ENCODE data around the gene FUS.
A peak's percentile ranks its signal among the peaks of the same experiment; 100 is the strongest.

Gene FUS

DNA sequence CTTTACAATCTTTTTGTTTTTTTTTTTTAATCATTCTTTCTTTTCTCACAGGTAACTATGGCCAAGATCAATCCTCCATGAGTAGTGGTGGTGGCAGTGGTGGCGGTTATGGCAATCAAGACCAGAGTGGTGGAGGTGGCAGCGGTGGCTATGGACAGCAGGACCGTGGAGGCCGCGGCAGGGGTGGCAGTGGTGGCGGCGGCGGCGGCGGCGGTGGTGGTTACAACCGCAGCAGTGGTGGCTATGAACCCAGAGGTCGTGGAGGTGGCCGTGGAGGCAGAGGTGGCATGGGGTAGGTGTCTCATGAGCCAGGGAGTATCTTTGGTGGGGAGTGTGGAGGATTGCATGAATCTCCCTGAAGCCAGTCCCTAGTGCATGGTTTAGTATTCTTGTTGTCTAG is 4.9 kb downstream of the FUS start:
- no CpG with 5 or more reads among the region's 14 CpGs for WGBS (ENCODE audit: extremely low coverage, insufficient coverage, insufficient read length)
- Histone ChIP-seq H3K4ac (ENCODE audit: low read depth, low read length) (no peak overlapping the region), H3K9ac (ENCODE audit: low read length) (no peak overlapping the region), H3K27ac (ENCODE audit: low read depth, low read length) (no peak overlapping the region), H3K79me2 (ENCODE audit: control insufficient read depth, insufficient read depth, low read length, poor library complexity) (peaks cover 30% of the 10 kb centered on the region), H3K27me3 (ENCODE audit: insufficient read depth, low read length) (no peaks in the 10 kb centered on the region), H3K4me3 (ENCODE audit: low read depth, low read length) (no peak overlapping the region), H3K9me3 (ENCODE audit: insufficient read depth, low read depth, low read length) (no peaks in the 10 kb centered on the region), H3K4me1 (ENCODE audit: control insufficient read depth in 1 of 2, insufficient read depth in 2 of 2, low read length in 2 of 2) (peaks cover 3 to 4% of the 10 kb centered on the region in 2 experiments), H3K23ac (ENCODE audit: low read length) (no peak overlapping the region), H2AFZ (ENCODE audit: insufficient read depth, low read length, poor library complexity) (no peak overlapping the region), H2AK5ac (ENCODE audit: low read length) (no peak overlapping the region), H3K14ac (ENCODE audit: low read length) (no peak overlapping the region), H4K12ac (ENCODE audit: low read depth, low read length) (no peak overlapping the region), H3K4me2 (ENCODE audit: low read length) (no peak overlapping the region), H2BK120ac (ENCODE audit: insufficient read depth, low read length, poor library complexity) (no peak overlapping the region), H3K36me3 (ENCODE audit: control insufficient read depth in 1 of 2, insufficient read depth in 2 of 2, low read length in 2 of 2) (peaks cover 43 to 64% of the 10 kb centered on the region in 2 experiments), H2BK12ac (ENCODE audit: low read length) (no peak overlapping the region), H3K79me1 (ENCODE audit: low read length) (peaks cover 9% of the 10 kb centered on the region), H3K18ac (ENCODE audit: low read length) (no peak overlapping the region), H4K91ac (ENCODE audit: low read depth, low read length) (no peak overlapping the region), H4K8ac (ENCODE audit: low read depth, low read length) (no peak overlapping the region), H2BK5ac (ENCODE audit: low read depth, low read length, poor library complexity) (no peak overlapping the region)
- no peak for DNase-seq

DNA sequence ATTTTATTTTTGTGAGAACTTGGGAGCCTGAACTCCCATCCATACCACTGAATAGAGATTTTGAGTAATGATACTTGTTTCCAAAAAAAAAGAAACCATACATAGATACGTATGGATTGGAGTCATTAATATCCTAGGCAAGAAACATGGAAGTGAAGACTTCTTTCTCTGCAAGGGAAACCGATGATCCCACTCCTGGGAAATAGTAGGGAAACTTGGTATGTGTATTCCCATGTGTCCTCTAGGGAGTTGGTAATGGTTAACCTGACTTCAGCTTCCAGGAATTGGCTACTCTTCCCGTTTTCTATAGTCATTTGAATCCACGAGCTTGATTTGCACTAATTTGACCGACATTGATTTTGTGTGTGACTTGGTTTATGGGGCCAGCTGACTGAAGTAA is 5.4 kb downstream of the FUS start:
- Histone ChIP-seq H3K79me2 (ENCODE audit: control insufficient read depth, insufficient read depth, low read length, poor library complexity) (peaks cover 26% of the 10 kb centered on the region), H3K14ac (ENCODE audit: low read length) (no peak overlapping the region), H2BK12ac (ENCODE audit: low read length) (no peak overlapping the region), H3K4me1 (ENCODE audit: control insufficient read depth in 1 of 2, insufficient read depth in 2 of 2, low read length in 2 of 2) (peaks cover 3 to 4% of the 10 kb centered on the region in 2 experiments), H3K23ac (ENCODE audit: low read length) (no peak overlapping the region), H3K9me3 (ENCODE audit: insufficient read depth, low read depth, low read length) (no peaks in the 10 kb centered on the region), H3K79me1 (ENCODE audit: low read length) (peaks cover 4% of the 10 kb centered on the region), H3K4me3 (ENCODE audit: low read depth, low read length) (no peak overlapping the region), H3K4ac (ENCODE audit: low read depth, low read length) (no peak overlapping the region), H2BK5ac (ENCODE audit: low read depth, low read length, poor library complexity) (no peak overlapping the region), H3K9ac (ENCODE audit: low read length) (no peak overlapping the region), H3K36me3 (ENCODE audit: control insufficient read depth in 1 of 2, insufficient read depth in 2 of 2, low read length in 2 of 2) (peaks cover 47 to 69% of the 10 kb centered on the region in 2 experiments), H4K91ac (ENCODE audit: low read depth, low read length) (no peak overlapping the region), H2BK120ac (ENCODE audit: insufficient read depth, low read length, poor library complexity) (no peak overlapping the region), H3K18ac (ENCODE audit: low read length) (no peak overlapping the region), H3K27me3 (ENCODE audit: insufficient read depth, low read length) (no peaks in the 10 kb centered on the region), H4K8ac (ENCODE audit: low read depth, low read length) (no peak overlapping the region), H4K12ac (ENCODE audit: low read depth, low read length) (no peak overlapping the region), H3K4me2 (ENCODE audit: low read length) (no peak overlapping the region), H2AK5ac (ENCODE audit: low read length) (no peak overlapping the region), H2AFZ (ENCODE audit: insufficient read depth, low read length, poor library complexity) (no peak overlapping the region), H3K27ac (ENCODE audit: low read depth, low read length) (no peak overlapping the region)
- WGBS (ENCODE audit: extremely low coverage, insufficient coverage, insufficient read length) = no CpG with 5 or more reads among the region's 5 CpGs
- no peak for DNase-seq

- Histone ChIP-seq H3K18ac (ENCODE audit: low read length) (no peak overlapping the region), H3K9ac (ENCODE audit: low read length) (no peak overlapping the region), H3K36me3 (ENCODE audit: control insufficient read depth in 1 of 2, insufficient read depth in 2 of 2, low read length in 2 of 2) (peaks cover 51 to 77% of the 10 kb centered on the region in 2 experiments), H3K79me1 (ENCODE audit: low read length) (no peaks in the 10 kb centered on the region), H3K4ac (ENCODE audit: low read depth, low read length) (no peak overlapping the region), H2BK12ac (ENCODE audit: low read length) (no peak overlapping the region), H4K91ac (ENCODE audit: low read depth, low read length) (no peak overlapping the region), H2BK5ac (ENCODE audit: low read depth, low read length, poor library complexity) (no peak overlapping the region), H3K4me2 (ENCODE audit: low read length) (no peak overlapping the region), H3K4me3 (ENCODE audit: low read depth, low read length) (no peak overlapping the region), H3K23ac (ENCODE audit: low read length) (no peak overlapping the region), H3K27ac (ENCODE audit: low read depth, low read length) (no peak overlapping the region), H3K4me1 (ENCODE audit: control insufficient read depth in 1 of 2, insufficient read depth in 2 of 2, low read length in 2 of 2) (peaks cover 3 to 4% of the 10 kb centered on the region in 2 experiments), H3K79me2 (ENCODE audit: control insufficient read depth, insufficient read depth, low read length, poor library complexity) (peaks cover 18% of the 10 kb centered on the region), H3K14ac (ENCODE audit: low read length) (no peak overlapping the region), H4K12ac (ENCODE audit: low read depth, low read length) (no peak overlapping the region), H4K8ac (ENCODE audit: low read depth, low read length) (no peak overlapping the region), H2AK5ac (ENCODE audit: low read length) (no peak overlapping the region), H3K27me3 (ENCODE audit: insufficient read depth, low read length) (no peaks in the 10 kb centered on the region), H2BK120ac (ENCODE audit: insufficient read depth, low read length, poor library complexity) (no peak overlapping the region), H2AFZ (ENCODE audit: insufficient read depth, low read length, poor library complexity) (no peak overlapping the region), H3K9me3 (ENCODE audit: insufficient read depth, low read depth, low read length) (no peaks in the 10 kb centered on the region)
- no peak for DNase-seq
- WGBS (ENCODE audit: extremely low coverage, insufficient coverage, insufficient read length) = no CpG with 5 or more reads among the region's 7 CpGs
Measured at GRCh38 chr16:31186176-31186575, 6.2 kb downstream of the FUS start.

- H3K9ac ChIP-seq (ENCODE audit: low read length) = no peak overlapping the region
- no peak overlapping the region for H3K4ac ChIP-seq (ENCODE audit: low read depth, low read length)
- no peak overlapping the region for H2AFZ ChIP-seq (ENCODE audit: insufficient read depth, low read length, poor library complexity)
- no peaks in the 10 kb centered on the region for H3K27me3 ChIP-seq (ENCODE audit: insufficient read depth, low read length)
- H2BK12ac ChIP-seq (ENCODE audit: low read length) = no peak overlapping the region
- peaks cover 54 to 87% of the 10 kb centered on the region in 2 experiments for H3K36me3 ChIP-seq (ENCODE audit: control insufficient read depth in 1 of 2, insufficient read depth in 2 of 2, low read length in 2 of 2)
- H3K4me3 ChIP-seq (ENCODE audit: low read depth, low read length) = no peak overlapping the region
- peak in 1 of 2 donors; percentile 16 for DNase-seq
- H2BK5ac ChIP-seq (ENCODE audit: low read depth, low read length, poor library complexity) = no peak overlapping the region
- peaks cover 12% of the 10 kb centered on the region for H3K79me2 ChIP-seq (ENCODE audit: control insufficient read depth, insufficient read depth, low read length, poor library complexity)
- no peak overlapping the region for H3K27ac ChIP-seq (ENCODE audit: low read depth, low read length)
- H3K4me1 ChIP-seq (ENCODE audit: control insufficient read depth in 1 of 2, insufficient read depth in 2 of 2, low read length in 2 of 2) = peaks cover 2% of the 10 kb centered on the region in 2 experiments
- no peaks in the 10 kb centered on the region for H3K9me3 ChIP-seq (ENCODE audit: insufficient read depth, low read depth, low read length)
- H3K4me2 ChIP-seq (ENCODE audit: low read length) = no peak overlapping the region
- no peak overlapping the region for H3K14ac ChIP-seq (ENCODE audit: low read length)
- no peaks in the 10 kb centered on the region for H3K79me1 ChIP-seq (ENCODE audit: low read length)
- no peak overlapping the region for H3K23ac ChIP-seq (ENCODE audit: low read length)
- no peak overlapping the region for H2AK5ac ChIP-seq (ENCODE audit: low read length)
- H2BK120ac ChIP-seq (ENCODE audit: insufficient read depth, low read length, poor library complexity) = no peak overlapping the region
- no peak overlapping the region for H4K12ac ChIP-seq (ENCODE audit: low read depth, low read length)
- H4K91ac ChIP-seq (ENCODE audit: low read depth, low read length) = no peak overlapping the region
- WGBS (ENCODE audit: extremely low coverage, insufficient coverage, insufficient read length) = no CpG with 5 or more reads among the region's 10 CpGs
- H4K8ac ChIP-seq (ENCODE audit: low read depth, low read length) = no peak overlapping the region
- no peak overlapping the region for H3K18ac ChIP-seq (ENCODE audit: low read length)
Measured at GRCh38 chr16:31186930-31187807, 7.2 kb downstream of the FUS start.

Data from trophoblast cell (in vitro differentiated cells and primary cell).